CD4-positive, alpha-beta T cell (primary cell): ENCODE measurements around the gene SELENOM. TPM values are rescaled to one million over a fixed set of nuclear protein-coding genes. Genes with fewer than 3 reads are reported as not detected.

Experiments
- ATAC-seq: fragments of 200-7000 bp; cut with Tn5 transposase; one replicate; pipeline ENCODE4 v1.10.0; 2022; ENCODE audit warnings: mild to moderate bottlenecking; ENCODE audit not compliant: poor library complexity
- CTCF ChIA-PET: fragments of 350-600 bp; sonication (Branson Sonifier 250); formaldehyde crosslinking; loops from one replicate; lab custom pipeline; 2021; ENCODE audit warnings: antibody characterized with exemption, inconsistent platforms; lab: Charles Lee
- POLR2A ChIA-PET: fragments of 350-600 bp; sonication (Branson Sonifier 250); formaldehyde crosslinking; loops from one replicate; lab custom pipeline; 2021; ENCODE audit warnings: antibody characterized with exemption, inconsistent platforms; lab: Charles Lee
- DNase-seq, 14 experiments: peaks; one replicate each; pipeline ENCODE4 v3.0.0-alpha.2; 2013 to 2020; ENCODE audit warnings: mixed read lengths in 2 of 14
- H3K27ac ChIP-seq, 2 donors: one replicate each; pipeline versions ENCODE4 v1.5.1 to v1.7.0; 2013; ENCODE audit warnings: low read length in 2 of 2, low read depth in 1 of 2, mild to moderate bottlenecking in 1 of 2
- H3K27me3 ChIP-seq, 2 experiments: 1 replicate in 1 of 2; 2 replicates in 1 of 2; pipeline versions ENCODE4 v1.6.1 to v1.7.0; 2013; ENCODE audit warnings: low read length in 2 of 2, control low read depth in 1 of 2, mild to moderate bottlenecking in 1 of 2, moderate library complexity in 1 of 2; ENCODE audit not compliant: insufficient read depth in 2 of 2, control insufficient read depth in 1 of 2
- H3K36me3 ChIP-seq: one replicate; pipeline ENCODE4 v1.6.1; 2013; ENCODE audit warnings: low read length, control low read depth; ENCODE audit not compliant: insufficient read depth
- H3K4me1 ChIP-seq: one replicate; pipeline ENCODE4 v1.6.1; 2013; ENCODE audit warnings: low read length, control low read depth; ENCODE audit not compliant: insufficient read depth
- H3K4me3 ChIP-seq: one replicate; pipeline ENCODE4 v1.5.1; 2013; ENCODE audit warnings: mild to moderate bottlenecking, low read length, moderate library complexity
- H3K9me3 ChIP-seq, 2 experiments: 1 replicate in 1 of 2; 2 replicates in 1 of 2; pipeline versions ENCODE4 v1.6.1 to v1.7.0; 2013; ENCODE audit warnings: low read length in 2 of 2, mild to moderate bottlenecking in 2 of 2, control low read depth in 1 of 2, moderate library complexity in 1 of 2; ENCODE audit not compliant: control insufficient read depth in 1 of 2, insufficient read depth in 1 of 2
- H3K27ac Mint-ChIP-seq: one replicate; pipeline ENCODE4 v1.8.0; 2020; ENCODE audit warnings: mixed read lengths
- H3K27me3 Mint-ChIP-seq: one replicate; pipeline ENCODE4 v1.8.0; 2021; ENCODE audit warnings: mixed read lengths
- H3K36me3 Mint-ChIP-seq: one replicate; pipeline ENCODE4 v1.8.0; 2021; ENCODE audit warnings: low read depth, mixed read lengths
- H3K4me1 Mint-ChIP-seq: one replicate; pipeline ENCODE4 v1.8.0; 2021; ENCODE audit warnings: low read depth, mixed read lengths
- H3K4me3 Mint-ChIP-seq: one replicate; pipeline ENCODE4 v1.8.0; 2020; ENCODE audit warnings: mild to moderate bottlenecking, mixed read lengths
- H3K9me3 Mint-ChIP-seq: one replicate; pipeline ENCODE4 v1.8.0; 2020; ENCODE audit warnings: mixed read lengths
- CTCF ChIP-seq: fragments of 200-600 bp; IDR thresholded peaks from one replicate; pipeline ENCODE4 v1.8.0; 2022; ENCODE audit warnings: antibody characterized with exemption, mild to moderate bottlenecking
- intact Hi-C, 2 experiments: fragments of 100-400 bp; cut with DNase I in 1 of 2; cut with micrococcal nuclease in 1 of 2; formaldehyde crosslinking; loops; one replicate each; pipeline versions ENCODE4 v1.15.1 to v1.9.0; 2023 to 2025; cut with DNase I, micrococcal nuclease
- total RNA-seq, 174 experiments: library from RNA in 2 of 174; stranded (reverse) in 2 of 174; gene quantifications; one replicate each; pipeline ENCODE4 v1.2.3 and lab custom pipeline; 2021 to 2026

Gene SELENOM
- total RNA-seq, 2 experiments from 2014 or later, result 78.0 to 82.4 TPM

DNA sequence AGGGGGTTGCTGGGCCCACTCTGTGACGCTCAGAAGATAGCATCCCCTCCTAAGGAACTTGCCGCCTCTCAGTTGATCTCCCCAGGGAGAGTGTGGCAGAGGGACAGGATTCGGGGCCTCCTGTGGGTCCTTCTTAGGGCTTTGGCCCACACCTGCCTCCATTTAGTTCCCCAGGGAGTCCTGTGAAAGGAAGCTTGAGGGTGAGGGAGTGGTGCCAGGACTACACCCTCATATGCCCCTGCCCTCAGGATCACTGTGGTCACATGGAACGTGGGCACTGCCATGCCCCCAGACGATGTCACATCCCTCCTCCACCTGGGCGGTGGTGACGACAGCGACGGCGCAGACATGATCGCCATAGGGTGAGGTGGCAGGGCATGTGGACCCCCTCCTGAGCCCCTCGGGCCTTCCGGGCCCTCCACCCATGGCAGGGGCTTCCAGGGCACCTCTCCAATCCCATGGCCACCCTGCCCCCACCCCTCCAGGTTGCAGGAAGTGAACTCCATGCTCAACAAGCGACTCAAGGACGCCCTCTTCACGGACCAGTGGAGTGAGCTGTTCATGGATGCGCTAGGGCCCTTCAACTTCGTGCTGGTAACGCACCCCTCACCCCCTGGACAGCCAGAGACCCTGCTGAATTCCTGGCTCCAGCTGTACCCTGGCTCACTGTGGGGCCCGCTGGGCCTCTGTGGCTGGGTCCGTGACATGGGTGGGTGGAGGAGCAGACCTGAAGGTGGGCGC, 18.9 kb upstream of the SELENOM start:
- Histone ChIP-seq H3K27me3 (peaks cover 2 to 7% of the 10 kb centered on the region in 2 experiments), H3K4me1 (no peaks in the 10 kb centered on the region), H3K9me3 (no peaks in the 10 kb centered on the region), H3K36me3 (no peaks in the 10 kb centered on the region), H3K27ac (no peak overlapping the region), H3K4me3 (no peak overlapping the region)
- intact Hi-C loops, result no loop called here
- TF ChIP-seq CTCF, result no peak
- Mint-ChIP-seq H3K36me3 (no peaks in the 10 kb centered on the region), H3K9me3 (no peaks in the 10 kb centered on the region), H3K27me3 (peaks cover 3% of the 10 kb centered on the region), H3K27ac (no peak overlapping the region), H3K4me1 (no peaks in the 10 kb centered on the region), H3K4me3 (no peak overlapping the region)
- ChIA-PET CTCF (no interaction called here), POLR2A (no interaction called here)
- DNase-seq (no peak), ATAC-seq (no peak)

GRCh38 chr22:31125521-31126117, 18.3 kb upstream of the SELENOM start:
- DNase-seq (no peak), ATAC-seq (no peak)
- ChIA-PET POLR2A (no interaction called here), CTCF (no interaction called here)
- Histone ChIP-seq H3K27ac (no peak overlapping the region), H3K4me1 (no peaks in the 10 kb centered on the region), H3K36me3 (no peaks in the 10 kb centered on the region), H3K27me3 (peaks cover 2 to 7% of the 10 kb centered on the region in 2 experiments), H3K9me3 (no peaks in the 10 kb centered on the region), H3K4me3 (no peak overlapping the region)
- H3K36me3 Mint-ChIP-seq, result no peaks in the 10 kb centered on the region
- no peak for TF ChIP-seq CTCF
- peaks cover 3% of the 10 kb centered on the region for H3K27me3 Mint-ChIP-seq
- no peaks in the 10 kb centered on the region for H3K4me1 Mint-ChIP-seq
- intact Hi-C loops, result no loop called here
- no peaks in the 10 kb centered on the region for H3K9me3 Mint-ChIP-seq
- H3K27ac Mint-ChIP-seq, result no peak overlapping the region
- no peak overlapping the region for H3K4me3 Mint-ChIP-seq

- H3K9me3 ChIP-seq, result no peaks in the 10 kb centered on the region
- intact Hi-C loops, result no loop called here
- H3K36me3 Mint-ChIP-seq, result no peaks in the 10 kb centered on the region
- no peak overlapping the region for H3K4me3 ChIP-seq
- no peak overlapping the region for H3K27ac Mint-ChIP-seq
- no peak for TF ChIP-seq CTCF
- no peak overlapping the region for H3K4me3 Mint-ChIP-seq
- no peaks in the 10 kb centered on the region for H3K36me3 ChIP-seq
- POLR2A ChIA-PET, result no interaction called here
- H3K9me3 Mint-ChIP-seq, result no peaks in the 10 kb centered on the region
- no peaks in the 10 kb centered on the region for H3K4me1 Mint-ChIP-seq
- H3K27ac ChIP-seq, result no peak overlapping the region
- peaks cover 3% of the 10 kb centered on the region for H3K27me3 Mint-ChIP-seq
- CTCF ChIA-PET, result no interaction called here
- no peaks in the 10 kb centered on the region for H3K4me1 ChIP-seq
- DNase-seq (no peak), ATAC-seq (no peak)
- peaks cover 2 to 7% of the 10 kb centered on the region in 2 experiments for H3K27me3 ChIP-seq
Observed at GRCh38 chr22:31124811-31125465, 17.6 kb upstream of the SELENOM start.
